Activated CD8-positive, alpha-beta memory T cell treated with anti-CD3 and anti-CD28 coated beads, Interleukin-2, amount 50 U/mL, for 4 hours (primary cell): ENCODE measurements around the gene FRY.

Experiments used
- DNase-seq: peaks from one replicate; pipeline ENCODE4 v3.0.0-alpha.2; 2020

FRY gene

GRCh38 chr13:32229443-32229842, 197.9 kb downstream of the FRY start:
- no peak for DNase-seq

DNA sequence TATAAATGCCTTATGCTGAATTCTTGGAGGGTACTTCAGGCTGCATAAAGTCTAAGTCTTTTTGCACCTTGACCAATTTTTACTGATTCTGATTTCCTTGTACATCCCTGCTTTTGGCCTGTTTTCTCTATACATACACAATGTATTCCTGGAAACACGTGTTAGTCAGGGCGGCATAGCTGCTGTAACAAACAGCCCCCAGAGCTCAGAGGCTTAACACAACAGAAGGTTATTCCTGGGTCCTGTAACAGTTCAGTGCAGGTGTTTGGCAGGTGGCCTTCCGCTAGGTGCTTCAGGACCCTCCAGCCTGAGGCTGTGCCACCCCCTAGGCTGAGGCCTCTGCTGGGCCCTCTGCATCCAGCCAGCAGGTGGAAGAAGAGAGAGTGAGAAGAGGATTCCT, 200.7 kb downstream of the FRY start:
- no peak for DNase-seq

DNA sequence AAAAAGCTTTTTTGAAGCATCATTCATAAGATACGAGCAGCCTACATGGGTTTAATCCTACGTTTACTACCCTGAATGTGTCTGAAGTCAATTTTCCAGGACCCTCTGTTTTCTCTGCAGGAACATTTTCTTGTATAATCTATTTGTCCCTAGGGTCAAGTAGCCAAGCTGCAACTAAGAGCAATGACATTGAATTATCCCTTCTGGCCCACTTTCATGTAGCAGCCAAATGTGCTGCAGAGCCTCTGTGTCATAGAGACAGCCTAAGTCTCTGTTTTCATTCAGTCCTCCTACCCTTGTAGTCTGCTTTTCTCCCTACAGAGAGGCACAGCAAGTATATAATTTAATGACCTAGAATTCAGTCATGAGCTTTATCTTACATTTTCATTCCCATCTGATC, 201.5 kb downstream of the FRY start:
- no peak for DNase-seq

DNA sequence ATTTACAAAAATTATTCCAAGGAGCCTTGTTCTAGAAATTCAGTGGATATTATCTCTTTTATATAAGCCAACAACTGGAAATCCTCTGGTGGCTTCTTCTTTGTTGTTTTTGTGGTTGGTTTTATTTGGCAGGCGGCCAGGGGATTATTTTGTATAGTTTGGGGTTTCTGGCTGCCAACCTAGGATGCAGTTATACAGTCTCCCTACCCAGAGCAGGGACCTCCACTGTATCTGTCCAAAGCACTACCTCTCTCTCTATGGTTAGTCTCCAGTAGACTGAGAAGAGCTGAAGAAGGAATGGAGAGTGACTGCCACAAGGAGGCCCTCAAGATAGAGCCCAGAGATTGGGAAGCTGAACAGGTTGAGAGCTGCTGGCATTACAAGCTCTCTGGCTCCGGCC, 203.3 kb downstream of the FRY start:
- no peak for DNase-seq

- no peak for DNase-seq
Measured at GRCh38 chr13:32237681-32238080, 206.1 kb downstream of the FRY start.

DNA sequence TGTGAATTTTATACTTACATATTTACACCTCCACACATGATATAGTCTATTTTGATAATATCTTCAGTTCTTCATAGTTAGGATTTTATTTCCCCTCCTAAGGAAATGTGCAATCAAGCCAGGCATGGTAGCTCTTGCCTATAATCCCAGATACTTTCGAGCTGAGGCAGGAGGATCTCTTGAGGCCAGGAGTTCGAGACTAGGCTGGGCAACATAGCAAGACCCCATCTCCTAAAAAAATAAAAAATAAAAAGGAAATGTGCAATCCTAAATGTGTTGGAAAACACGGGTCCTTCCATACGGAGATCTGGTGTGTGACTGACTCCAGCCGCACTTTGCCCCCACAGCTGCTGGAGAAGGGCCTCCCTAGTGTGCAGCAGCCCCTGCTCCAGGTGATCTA, 212.1 kb downstream of the FRY start:
- DNase-seq: no peak

- no peak for DNase-seq
Measured at GRCh38 chr13:32245555-32245954, 214.0 kb downstream of the FRY start.

DNA sequence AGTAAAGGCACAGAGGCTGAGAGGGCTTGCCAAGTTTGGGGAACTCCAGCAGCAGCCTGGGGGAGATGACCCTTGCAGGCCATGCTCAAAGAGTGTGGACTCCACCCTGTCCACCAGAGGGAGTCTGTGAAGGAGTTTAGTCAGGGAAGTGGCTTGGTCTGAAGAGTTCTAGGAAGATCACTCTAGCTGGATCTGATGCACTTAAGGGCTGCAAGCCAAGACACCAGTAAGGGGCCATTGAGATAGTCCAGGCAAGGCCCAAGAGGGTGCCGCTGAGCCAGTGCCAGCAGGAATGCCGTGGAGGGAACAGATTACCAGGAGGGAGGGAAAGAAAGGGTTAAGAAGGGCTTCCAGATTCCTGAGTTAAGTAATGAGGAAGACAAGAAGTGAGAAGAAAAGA, 214.9 kb downstream of the FRY start:
- peak; percentile 19 for DNase-seq

DNA sequence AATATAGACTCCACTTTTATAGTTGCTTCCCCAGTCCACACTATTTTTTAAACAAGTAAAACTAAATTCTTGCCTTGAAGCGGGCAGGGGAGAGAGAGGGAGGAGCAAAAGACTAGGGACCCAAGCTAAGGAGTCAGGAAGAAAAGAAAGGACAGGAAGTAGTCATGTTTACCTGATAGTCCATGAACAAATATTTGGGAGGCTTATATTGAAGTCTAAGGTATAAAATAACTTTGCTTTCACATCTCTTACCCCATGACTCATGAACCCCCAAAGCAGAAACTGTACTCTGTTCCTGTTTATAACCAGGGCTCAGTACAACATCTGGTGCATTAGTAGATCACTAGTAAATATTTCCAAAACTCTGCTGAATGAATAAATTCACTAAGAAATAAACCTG, 216.3 kb downstream of the FRY start:
- no peak for DNase-seq

GRCh38 chr13:32248801-32249200, 217.2 kb downstream of the FRY start:
- DNase-seq: no peak

- no peak for DNase-seq
Measured at GRCh38 chr13:32252812-32253438, 221.4 kb downstream of the FRY start.

DNA sequence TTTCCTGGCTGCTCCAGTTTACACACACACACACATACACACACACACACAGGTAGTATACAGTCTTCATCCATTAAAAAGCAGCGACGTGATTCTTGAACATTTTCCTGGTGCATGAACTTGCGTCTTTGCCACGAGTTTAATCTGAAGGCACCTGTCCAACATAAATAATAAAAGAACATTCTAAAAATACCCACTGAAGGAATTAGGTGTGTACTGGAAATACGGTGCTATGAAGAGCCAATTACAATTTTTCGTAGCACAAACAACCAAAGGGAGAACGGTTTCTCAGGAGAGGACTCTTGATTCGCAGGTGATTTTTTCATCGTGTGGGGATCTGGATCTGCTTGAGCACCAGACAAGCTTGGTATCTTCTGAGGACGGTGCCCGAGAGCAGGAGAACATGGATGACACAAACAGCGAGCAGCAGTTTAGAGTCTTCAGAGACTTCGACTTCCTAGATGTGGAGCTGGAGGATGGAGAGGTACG, 222.4 kb downstream of the FRY start:
- DNase-seq: no peak

- DNase-seq: no peak
Measured at GRCh38 chr13:32254416-32254815, 222.8 kb downstream of the FRY start.

GRCh38 chr13:32254916-32255723, 223.5 kb downstream of the FRY start:
- no peak for DNase-seq

DNA sequence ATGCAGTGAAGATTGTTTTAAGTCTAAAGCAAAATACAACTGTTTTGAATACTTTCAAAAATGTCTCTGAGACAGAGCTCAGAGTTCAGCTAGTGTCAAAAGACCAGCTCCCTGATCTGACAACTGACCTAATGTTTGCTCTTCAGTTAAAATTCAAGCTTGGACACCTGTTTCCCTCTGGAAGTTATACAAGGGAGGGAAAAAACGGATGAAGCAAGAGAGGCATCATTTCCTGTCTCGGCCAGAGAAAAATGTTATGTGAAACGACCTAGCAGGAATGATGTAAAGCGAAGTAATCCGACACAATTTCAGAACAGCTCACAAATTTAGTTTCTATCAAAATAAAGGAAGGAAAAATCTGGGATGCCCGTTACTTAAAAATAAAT, 224.1 kb downstream of the FRY start:
- DNase-seq: no peak

DNA sequence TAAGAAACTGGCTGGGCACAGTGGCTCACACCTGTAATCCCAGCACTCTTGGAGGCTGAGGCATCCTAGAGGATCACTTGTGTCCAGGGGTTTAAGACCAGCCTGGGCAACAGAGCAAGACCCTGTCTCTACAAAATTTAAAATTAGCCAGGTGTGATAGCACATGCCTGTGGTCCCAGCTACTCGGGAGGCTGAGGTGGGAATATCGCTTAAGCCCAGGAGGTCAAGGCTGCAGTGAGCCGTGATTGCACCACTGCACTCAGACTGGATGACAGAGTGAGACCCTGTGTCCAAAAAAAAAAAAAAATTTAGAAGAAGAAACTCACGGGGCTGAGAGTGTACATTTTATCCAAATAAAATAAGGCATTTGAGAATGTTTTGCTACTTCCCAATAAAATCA, 224.7 kb downstream of the FRY start:
- no peak for DNase-seq

DNA sequence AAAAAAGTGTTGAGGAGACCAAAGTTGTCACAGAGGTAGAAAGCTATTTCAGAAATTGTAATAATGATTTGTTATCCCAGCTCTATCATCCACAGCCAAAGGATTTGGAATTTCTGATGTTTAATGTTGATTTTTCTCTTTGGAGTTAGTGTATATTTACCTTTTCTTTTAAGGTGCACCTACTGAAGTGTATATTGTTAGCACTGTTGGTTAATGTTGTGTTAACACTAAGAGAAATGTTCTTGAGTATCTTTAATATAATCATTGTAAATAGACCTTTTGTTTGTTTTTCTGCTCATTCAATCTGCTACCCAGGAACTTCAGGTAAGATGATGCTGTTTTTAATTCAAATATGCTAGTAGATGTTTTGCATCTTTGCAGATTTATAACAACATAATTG, 226.1 kb downstream of the FRY start:
- DNase-seq: no peak

GRCh38 chr13:32259116-32259515, 227.5 kb downstream of the FRY start:
- no peak for DNase-seq

GRCh38 chr13:32261567-32261966, 230.0 kb downstream of the FRY start:
- DNase-seq: no peak

DNA sequence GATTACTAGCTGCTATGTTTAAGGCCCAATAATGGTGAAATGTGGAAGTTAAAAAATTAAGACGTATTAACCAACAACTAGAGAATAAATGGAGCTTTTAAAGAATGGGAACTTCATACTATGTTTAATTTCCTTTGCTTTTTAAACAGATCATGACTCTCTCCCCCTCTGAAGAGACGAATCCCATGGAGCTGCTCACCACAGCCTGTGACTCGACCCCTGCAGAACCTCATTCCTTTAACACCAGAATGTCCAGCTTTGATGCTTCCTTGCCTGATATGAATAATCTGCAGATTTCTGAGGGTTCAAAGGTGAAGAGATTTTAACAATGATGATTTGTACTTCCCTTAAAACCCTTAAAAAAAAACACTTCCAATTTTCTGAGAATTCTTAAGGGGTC, 230.6 kb downstream of the FRY start:
- DNase-seq: no peak

GRCh38 chr13:32262619-32263018, 231.0 kb downstream of the FRY start:
- DNase-seq: no peak

- DNase-seq: no peak
Measured at GRCh38 chr13:32264407-32264806, 232.8 kb downstream of the FRY start.

- DNase-seq: no peak
Measured at GRCh38 chr13:32265726-32266125, 234.2 kb downstream of the FRY start.

DNA sequence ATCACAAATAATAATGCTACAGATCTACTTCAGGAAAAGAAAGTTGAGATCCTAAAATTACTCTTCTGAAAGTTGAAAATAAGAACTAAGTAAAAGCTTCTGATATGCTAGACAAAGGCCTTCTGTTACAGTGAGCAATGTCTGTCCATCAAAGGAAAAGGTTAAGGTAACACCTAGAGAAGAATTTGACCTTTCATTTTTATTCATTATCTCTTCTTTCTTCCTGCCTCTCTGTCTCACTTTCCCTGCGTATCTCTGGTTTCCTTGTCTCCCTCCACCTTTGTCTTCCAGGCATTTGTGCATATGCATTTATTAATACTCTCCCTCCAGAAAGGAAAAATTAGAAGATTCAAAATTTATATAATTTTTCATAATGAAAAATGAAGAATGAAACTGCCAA, 234.6 kb downstream of the FRY start:
- no peak for DNase-seq
